Gastrocnemius medialis (tissue), 4 donors: Measurements from ENCODE around the gene PPIP5K2. TPM values are rescaled to one million over a fixed set of nuclear protein-coding genes. Genes with fewer than 3 reads are reported as not detected.

Source experiments
- ATAC-seq, 2 donors: fragments of 150-250 bp; one replicate each; pipeline ENCODE4 v1.9.1; 2016
- DNase-seq, 2 donors: peaks; one replicate each; pipeline ENCODE4 v3.0.0-alpha.2; 2019
- H3K27ac ChIP-seq, 4 donors: fragments of 200-600 bp; sonication (generic); 1 replicate in 1 of 4; 2 replicates in 3 of 4; pipeline ENCODE4 v1.5.1; 2016 to 2018; ENCODE audit warnings: mild to moderate bottlenecking in 2 of 4, moderate library complexity in 1 of 4
- H3K27me3 ChIP-seq, 3 donors: fragments of 200-600 bp; sonication (generic) in 2 of 3; 1 replicate in 1 of 3; 2 replicates in 2 of 3; pipeline versions ENCODE4 v1.5.1 to v1.6.0; 2016 to 2019; ENCODE audit warnings: mild to moderate bottlenecking in 1 of 3, moderate library complexity in 1 of 3
- H3K36me3 ChIP-seq, 2 donors: fragments of 200-600 bp; sonication (generic) in 1 of 2; one replicate each; pipeline ENCODE4 v1.5.1; 2017 to 2018
- H3K4me1 ChIP-seq, 2 donors: fragments of 200-600 bp; sonication (generic) in 1 of 2; one replicate each; pipeline ENCODE4 v1.5.1; 2016 to 2017; ENCODE audit warnings: mild to moderate bottlenecking in 2 of 2
- H3K4me3 ChIP-seq, 4 donors: fragments of 200-600 bp; sonication (generic) in 3 of 4; 1 replicate in 1 of 4; 2 replicates in 3 of 4; pipeline ENCODE4 v1.5.1; 2016 to 2019; ENCODE audit warnings: mild to moderate bottlenecking in 2 of 4
- H3K9me3 ChIP-seq, 3 donors: fragments of 200-600 bp; sonication (generic) in 2 of 3; 1 replicate in 1 of 3; 2 replicates in 2 of 3; pipeline ENCODE4 v1.5.1; 2016 to 2019
- POLR2A ChIP-seq, 2 donors: fragments of 450-650 bp; IDR thresholded peaks; one replicate each; pipeline ENCODE4 v1.6.1; 2017; ENCODE audit warnings: antibody characterized with exemption in 2 of 2, mild to moderate bottlenecking in 2 of 2, moderate library complexity in 2 of 2
- in situ Hi-C, 4 donors: fragments of 200-750 bp; cut with MboI; loops; one replicate each; pipeline versions ENCODE4 v1.15.0 to v1.8.0; 2017; ENCODE audit warnings: low sequenced_read_pairs in 4 of 4
- intact Hi-C: fragments of 100-400 bp; cut with DNase I; formaldehyde crosslinking; loops from one replicate; pipeline ENCODE4 v1.15.1; 2023; ENCODE audit warnings: low total_unique reads
- total RNA-seq, 4 donors: library from RNA; depleted of rRNA; stranded (reverse); fragments of >200 nt; gene quantifications; one replicate each; pipeline versions ENCODE4 v1.1.0 to v1.2.3, GENCODE V29; 2016
- TF ChIP-seq, protein P1 (sequence below), 5 experiments: fragments of 450-650 bp in 3 of 5; fragments of 200-600 bp in 2 of 5; sonication (generic) in 2 of 5; IDR thresholded peaks in 4 of 5; conservative IDR thresholded peaks in 1 of 5; 1 replicate in 4 of 5; 2 replicates in 1 of 5; pipeline ENCODE4 v1.5.1; 2016 to 2019; ENCODE audit warnings: antibody characterized with exemption in 5 of 5, mild to moderate bottlenecking in 3 of 5, moderate library complexity in 3 of 5

PPIP5K2 gene
- total RNA-seq, 4 donors from 2014 or later: 3.5 to 7.0 (median 4.4) TPM

DNA sequence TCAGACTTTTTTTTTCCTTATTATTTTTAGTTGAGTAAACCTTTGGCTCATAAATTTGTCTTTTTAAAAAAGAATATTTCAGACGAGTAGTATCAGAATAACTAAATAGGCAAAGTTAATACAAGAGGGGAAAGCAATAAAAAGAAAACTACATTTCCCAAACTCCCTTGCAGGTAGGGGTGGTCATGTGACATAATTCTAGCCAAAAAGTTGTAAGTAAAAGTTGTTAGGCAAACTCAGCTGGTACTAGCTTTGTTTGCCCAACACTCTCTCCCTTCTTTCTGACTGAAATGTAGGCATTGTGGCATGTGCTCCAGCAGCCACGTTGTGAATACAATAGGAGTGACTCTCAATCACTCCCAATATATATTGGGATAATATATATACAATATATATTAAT, 21.1 kb upstream of the PPIP5K2 start:
- peaks cover 2 to 29% of the 10 kb centered on the region in 2 donors for H3K36me3 ChIP-seq
- DNase-seq (no peak), ATAC-seq (no peak)

GRCh38 chr5:103101079-103101750, 18.9 kb upstream of the PPIP5K2 start:
- Histone ChIP-seq H3K4me1 (no peaks in the 10 kb centered on the region), H3K27ac (no peak overlapping the region), H3K27me3 (no peaks in the 10 kb centered on the region), H3K36me3 (peaks cover 2 to 30% of the 10 kb centered on the region in 2 donors), H3K4me3 (no peak overlapping the region), H3K9me3 (no peaks in the 10 kb centered on the region)
- TF ChIP-seq POLR2A (IDR thresholded peaks at IDR 0.05): no peak
- TF ChIP-seq, protein P1, sequence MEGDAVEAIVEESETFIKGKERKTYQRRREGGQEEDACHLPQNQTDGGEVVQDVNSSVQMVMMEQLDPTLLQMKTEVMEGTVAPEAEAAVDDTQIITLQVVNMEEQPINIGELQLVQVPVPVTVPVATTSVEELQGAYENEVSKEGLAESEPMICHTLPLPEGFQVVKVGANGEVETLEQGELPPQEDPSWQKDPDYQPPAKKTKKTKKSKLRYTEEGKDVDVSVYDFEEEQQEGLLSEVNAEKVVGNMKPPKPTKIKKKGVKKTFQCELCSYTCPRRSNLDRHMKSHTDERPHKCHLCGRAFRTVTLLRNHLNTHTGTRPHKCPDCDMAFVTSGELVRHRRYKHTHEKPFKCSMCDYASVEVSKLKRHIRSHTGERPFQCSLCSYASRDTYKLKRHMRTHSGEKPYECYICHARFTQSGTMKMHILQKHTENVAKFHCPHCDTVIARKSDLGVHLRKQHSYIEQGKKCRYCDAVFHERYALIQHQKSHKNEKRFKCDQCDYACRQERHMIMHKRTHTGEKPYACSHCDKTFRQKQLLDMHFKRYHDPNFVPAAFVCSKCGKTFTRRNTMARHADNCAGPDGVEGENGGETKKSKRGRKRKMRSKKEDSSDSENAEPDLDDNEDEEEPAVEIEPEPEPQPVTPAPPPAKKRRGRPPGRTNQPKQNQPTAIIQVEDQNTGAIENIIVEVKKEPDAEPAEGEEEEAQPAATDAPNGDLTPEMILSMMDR (IDR thresholded peaks at IDR 0.05 in 4 of 5, conservative IDR thresholded peaks at IDR 0.05 in 1 of 5): no peak
- in situ Hi-C loops (no loop called here), intact Hi-C loops (no loop called here)
- no peak for DNase-seq
- no peak for ATAC-seq

More for the DNA sequence above, 21.1 kb upstream of the PPIP5K2 start:
- H3K4me1 ChIP-seq: no peaks in the 10 kb centered on the region
- intact Hi-C loops (no loop called here), in situ Hi-C loops (no loop called here)
- no peak overlapping the region for H3K27ac ChIP-seq
- no peaks in the 10 kb centered on the region for H3K9me3 ChIP-seq
- no peak overlapping the region for H3K4me3 ChIP-seq
- no peaks in the 10 kb centered on the region for H3K27me3 ChIP-seq
- TF ChIP-seq, protein P1 (IDR thresholded peaks at IDR 0.05 in 4 of 5, conservative IDR thresholded peaks at IDR 0.05 in 1 of 5): no peak
- TF ChIP-seq POLR2A (IDR thresholded peaks at IDR 0.05): no peak

DNA sequence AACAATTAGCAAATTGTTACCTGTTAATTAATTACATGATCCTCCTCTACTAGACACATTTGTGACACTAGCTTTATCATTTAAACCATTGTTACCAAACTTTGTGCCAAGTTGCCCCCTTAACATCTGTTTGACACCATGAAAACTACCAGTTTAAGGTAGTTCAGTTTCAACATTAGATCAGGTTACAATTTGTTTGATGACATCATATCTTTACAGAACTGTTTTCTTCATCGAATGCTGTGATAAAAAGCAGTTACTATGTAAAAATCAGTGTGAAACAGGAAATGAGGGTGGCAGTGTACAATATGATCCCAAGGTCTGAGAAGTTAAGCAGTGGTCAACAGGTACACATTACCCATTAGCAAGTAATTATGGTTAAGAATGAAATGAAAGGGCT, 17.9 kb upstream of the PPIP5K2 start:
- Histone ChIP-seq H3K36me3 (peaks cover 2 to 30% of the 10 kb centered on the region in 2 donors), H3K27ac (no peak overlapping the region), H3K27me3 (no peaks in the 10 kb centered on the region), H3K9me3 (no peaks in the 10 kb centered on the region), H3K4me1 (no peaks in the 10 kb centered on the region), H3K4me3 (no peak overlapping the region)
- TF ChIP-seq POLR2A (IDR thresholded peaks at IDR 0.05): no peak
- TF ChIP-seq, protein P1 (IDR thresholded peaks at IDR 0.05 in 4 of 5, conservative IDR thresholded peaks at IDR 0.05 in 1 of 5): no peak
- DNase-seq: no peak
- intact Hi-C loops (no loop called here), in situ Hi-C loops (no loop called here)
- ATAC-seq: no peak

- TF ChIP-seq POLR2A (IDR thresholded peaks at IDR 0.05): no peak
- TF ChIP-seq, protein P1 (IDR thresholded peaks at IDR 0.05 in 4 of 5, conservative IDR thresholded peaks at IDR 0.05 in 1 of 5): no peak
- in situ Hi-C loops (no loop called here), intact Hi-C loops (no loop called here)
- ATAC-seq: no peak
- Histone ChIP-seq H3K36me3 (peaks cover under 1 to 14% of the 10 kb centered on the region in 2 donors), H3K27ac (no peak overlapping the region), H3K4me3 (no peak overlapping the region), H3K4me1 (no peaks in the 10 kb centered on the region), H3K9me3 (no peaks in the 10 kb centered on the region), H3K27me3 (no peaks in the 10 kb centered on the region)
- no peak for DNase-seq
Measured at GRCh38 chr5:103108086-103108485, 12.0 kb upstream of the PPIP5K2 start.

DNA sequence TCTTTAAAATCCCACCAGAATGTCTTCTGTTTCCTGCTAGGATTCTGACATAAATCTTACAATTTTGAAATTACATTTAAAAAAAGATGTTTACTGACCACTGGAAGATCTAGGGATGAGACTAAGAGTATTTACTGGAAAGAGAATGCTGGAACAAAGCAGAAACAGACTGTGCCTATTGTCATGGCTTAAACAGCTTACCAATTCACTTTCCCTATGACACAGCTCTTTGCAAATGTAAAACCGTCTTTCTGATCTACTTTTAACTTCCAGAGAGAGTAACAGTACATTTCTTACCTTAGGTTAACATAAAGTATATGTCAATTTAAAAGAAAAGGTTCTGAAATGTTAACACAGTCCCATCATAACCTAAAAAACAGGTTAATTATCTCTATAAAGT, 10.8 kb upstream of the PPIP5K2 start:
- H3K4me3 ChIP-seq: no peak overlapping the region
- H3K27me3 ChIP-seq: no peaks in the 10 kb centered on the region
- peaks cover 0 to 6% of the 10 kb centered on the region in 2 donors for H3K36me3 ChIP-seq
- ATAC-seq (no peak), DNase-seq (no peak)
- H3K27ac ChIP-seq: no peak overlapping the region
- intact Hi-C loops: no loop called here
- in situ Hi-C loops: no loop called here
- no peaks in the 10 kb centered on the region for H3K9me3 ChIP-seq
- no peaks in the 10 kb centered on the region for H3K4me1 ChIP-seq
- TF ChIP-seq, protein P1 (IDR thresholded peaks at IDR 0.05 in 4 of 5, conservative IDR thresholded peaks at IDR 0.05 in 1 of 5): no peak
- no peak for TF ChIP-seq POLR2A (IDR thresholded peaks at IDR 0.05)
